Measurements from ENCODE around the gene NAALADL2. TPM values are rescaled to one million over a fixed set of nuclear protein-coding genes. Genes with fewer than 3 reads are reported as not detected.

Gene NAALADL2
- total RNA-seq, 1 donor from 2014 or later: 2.8 TPM

DNA sequence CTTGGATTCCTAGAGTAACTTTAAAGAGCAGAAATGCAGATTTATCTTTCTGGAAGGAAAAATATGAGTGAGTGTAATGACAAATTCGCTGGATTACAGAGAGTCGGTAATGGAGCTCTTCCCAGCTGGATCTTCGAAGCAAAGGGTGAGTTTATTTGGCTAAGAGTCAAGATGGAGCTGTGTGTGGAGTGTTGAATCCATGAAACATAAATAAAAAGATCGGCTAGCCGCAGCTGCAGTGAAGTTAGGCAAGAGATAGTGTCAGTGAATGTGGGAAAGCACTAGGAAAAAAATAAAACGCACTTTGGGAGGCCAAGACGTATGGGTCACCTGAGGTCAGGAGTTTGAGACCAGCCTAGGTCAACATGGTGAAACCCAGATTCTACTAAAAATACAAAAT is 10.3 kb downstream of the NAALADL2 start:
- Mint-ChIP-seq H3K36me3 (ENCODE audit: low read depth) (no peaks in the 10 kb centered on the region), H3K9me3 (peaks cover 2% of the 10 kb centered on the region), H3K4me3 (no peak overlapping the region), H3K4me1 (no peaks in the 10 kb centered on the region), H3K27ac (ENCODE audit: unreplicated experiment) (no peak overlapping the region), H3K27me3 (ENCODE audit: low read depth) (no peaks in the 10 kb centered on the region)
- no peak for TF ChIP-seq CTCF (conservative IDR thresholded peaks at IDR 0.05)
- DNase-seq (ENCODE audit: low read depth, low spot score): no peak

GRCh38 chr3:174873832-174874657 is 14.9 kb downstream of the NAALADL2 start:
- Mint-ChIP-seq H3K27me3 (ENCODE audit: low read depth) (no peaks in the 10 kb centered on the region), H3K36me3 (ENCODE audit: low read depth) (no peaks in the 10 kb centered on the region), H3K27ac (ENCODE audit: unreplicated experiment) (no peak overlapping the region), H3K4me1 (no peaks in the 10 kb centered on the region), H3K9me3 (peaks cover 2% of the 10 kb centered on the region), H3K4me3 (no peak overlapping the region)
- no peak for DNase-seq (ENCODE audit: low read depth, low spot score)
- no peak for TF ChIP-seq CTCF (conservative IDR thresholded peaks at IDR 0.05)

GRCh38 chr3:174882789-174883188 is 23.7 kb downstream of the NAALADL2 start:
- no peaks in the 10 kb centered on the region for H3K27me3 Mint-ChIP-seq (ENCODE audit: low read depth)
- H3K4me3 Mint-ChIP-seq: no peak overlapping the region
- H3K9me3 Mint-ChIP-seq: peaks cover 10% of the 10 kb centered on the region
- H3K36me3 Mint-ChIP-seq (ENCODE audit: low read depth): no peaks in the 10 kb centered on the region
- no peak for TF ChIP-seq CTCF (conservative IDR thresholded peaks at IDR 0.05)
- H3K27ac Mint-ChIP-seq (ENCODE audit: unreplicated experiment): no peak overlapping the region
- H3K4me1 Mint-ChIP-seq: no peaks in the 10 kb centered on the region
- no peak for DNase-seq (ENCODE audit: low read depth, low spot score)

DNA sequence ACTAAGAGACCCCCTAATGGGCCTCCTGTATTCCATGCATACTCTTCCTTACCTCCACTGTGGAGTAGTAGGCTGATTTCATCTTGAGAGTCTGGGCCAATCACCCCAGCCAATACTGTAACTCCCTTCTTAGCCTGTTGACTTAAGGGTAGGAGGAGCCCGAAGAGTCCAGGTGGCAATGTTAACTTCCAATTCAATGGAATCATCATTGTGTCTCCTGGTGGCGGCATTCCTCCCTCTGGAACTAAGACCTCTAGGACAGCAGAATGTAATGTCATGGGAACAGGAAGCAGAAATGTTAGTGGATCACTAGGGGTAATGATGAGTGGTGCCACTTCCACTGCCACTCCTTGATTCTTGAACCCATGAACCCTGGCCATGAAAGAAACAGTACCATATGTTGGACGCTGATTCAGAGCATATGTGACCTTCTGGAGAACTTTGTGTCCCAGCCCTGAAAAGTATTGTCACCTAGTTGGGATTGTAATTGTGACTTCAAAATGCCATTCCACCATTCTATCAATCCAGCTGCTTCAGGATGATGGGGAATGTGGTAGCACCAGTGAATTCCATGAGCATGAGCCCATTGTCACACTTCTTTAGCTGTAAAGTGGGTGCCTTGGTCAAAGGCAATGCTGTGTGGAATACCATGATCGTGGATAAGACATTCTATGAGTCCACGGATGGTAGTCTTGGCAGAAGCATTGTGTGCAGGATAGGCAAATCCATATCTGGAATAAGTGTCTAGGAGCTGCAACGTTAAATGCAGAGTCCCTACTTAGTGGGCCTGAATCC is 24.9 kb downstream of the NAALADL2 start:
- Mint-ChIP-seq H3K4me1 (no peaks in the 10 kb centered on the region), H3K27ac (ENCODE audit: unreplicated experiment) (no peak overlapping the region), H3K27me3 (ENCODE audit: low read depth) (no peaks in the 10 kb centered on the region), H3K36me3 (ENCODE audit: low read depth) (no peaks in the 10 kb centered on the region), H3K4me3 (no peak overlapping the region), H3K9me3 (peaks cover 10% of the 10 kb centered on the region)
- TF ChIP-seq CTCF (conservative IDR thresholded peaks at IDR 0.05): no peak
- DNase-seq (ENCODE audit: low read depth, low spot score): no peak

GRCh38 chr3:174884776-174885568 is 25.8 kb downstream of the NAALADL2 start:
- no peaks in the 10 kb centered on the region for H3K4me1 Mint-ChIP-seq
- H3K27ac Mint-ChIP-seq (ENCODE audit: unreplicated experiment): no peak overlapping the region
- no peak for TF ChIP-seq CTCF (conservative IDR thresholded peaks at IDR 0.05)
- H3K4me3 Mint-ChIP-seq: no peak overlapping the region
- peaks cover 10% of the 10 kb centered on the region for H3K9me3 Mint-ChIP-seq
- H3K27me3 Mint-ChIP-seq (ENCODE audit: low read depth): no peaks in the 10 kb centered on the region
- H3K36me3 Mint-ChIP-seq (ENCODE audit: low read depth): no peaks in the 10 kb centered on the region
- no peak for DNase-seq (ENCODE audit: low read depth, low spot score)

Measured in neural crest cell (in vitro differentiated cells).